IMR-90 (cell line): ENCODE data around the gene MAP1LC3B. TPM values are rescaled to one million over a fixed set of nuclear protein-coding genes. Genes with fewer than 3 reads are reported as not detected.
A peak's percentile ranks its signal among the peaks of the same experiment; 100 is the strongest.

Experiments
- ATAC-seq: fragments of 200-7000 bp; cut with Tn5 transposase; 2 replicates; pipeline ENCODE4 v1.9.1; 2020; ENCODE audit warnings: low read depth, mild to moderate bottlenecking, moderate library complexity
- BruUV-seq: library from RNA; stranded (reverse); fragments of 400-500 nt; replicated peaks from 2 replicates; lab custom pipeline; 2021; lab: Mats Ljungman, UMichigan
- CTCF ChIA-PET: fragments of 300-600 bp; formaldehyde crosslinking; extraction: SDS; loops from one replicate; lab custom pipeline; 2021; ENCODE audit warnings: antibody characterized with exemption; lab: Yijun Ruan, JAX
- POLR2A ChIA-PET: fragments of 300-600 bp; sonication (Branson Sonifier 250); formaldehyde crosslinking; loops from one replicate; lab custom pipeline; 2022; ENCODE audit warnings: antibody characterized with exemption; ENCODE audit not compliant: unreplicated experiment; lab: Charles Lee
- DNase-seq: peaks from one replicate; pipeline ENCODE4 v3.0.0; 2013
- H2AFZ ChIP-seq: replicated peaks from 2 replicates; pipeline ENCODE3; 2013; ENCODE audit warnings: low read length, mild to moderate bottlenecking; ENCODE audit not compliant: poor library complexity
- H2AK5ac ChIP-seq: 2 replicates; pipeline ENCODE4 v1.6.1; 2013; ENCODE audit warnings: low read depth, low read length, inconsistent platforms
- H2AK9ac ChIP-seq: replicated peaks from 2 replicates; pipeline ENCODE3; 2013; ENCODE audit warnings: mild to moderate bottlenecking, low read depth, low read length, moderate library complexity; ENCODE audit not compliant: poor library complexity
- H2BK120ac ChIP-seq: 2 replicates; pipeline ENCODE4 v1.6.1; 2013; ENCODE audit warnings: low read depth, low read length, inconsistent platforms
- H2BK15ac ChIP-seq: 3 replicates; pipeline ENCODE4 v1.6.1; 2013; ENCODE audit warnings: low read depth, low read length, inconsistent platforms
- H2BK20ac ChIP-seq: 2 replicates; pipeline ENCODE4 v1.6.1; 2013; ENCODE audit warnings: low read depth, mild to moderate bottlenecking, inconsistent platforms, low read length, moderate library complexity
- H2BK5ac ChIP-seq: 2 replicates; pipeline ENCODE4 v1.6.1; 2013; ENCODE audit warnings: mild to moderate bottlenecking, low read depth, low read length, inconsistent platforms; ENCODE audit not compliant: poor library complexity, severe bottlenecking
- H3K14ac ChIP-seq: replicated peaks from 2 replicates; pipeline ENCODE4 v1.6.1; 2013; ENCODE audit warnings: low read depth, low read length, inconsistent platforms
- H3K18ac ChIP-seq: 2 replicates; pipeline ENCODE4 v1.6.1; 2013; ENCODE audit warnings: low read depth, low read length, control low read depth
- H3K23ac ChIP-seq: 2 replicates; pipeline ENCODE4 v1.6.1; 2013; ENCODE audit warnings: low read depth, low read length, inconsistent platforms
- H3K27ac ChIP-seq: 2 replicates; pipeline ENCODE4 v1.5.1; 2013; ENCODE audit warnings: mild to moderate bottlenecking, control low read depth, low read length; ENCODE audit not compliant: insufficient read depth
- H3K27me3 ChIP-seq: 2 replicates; pipeline ENCODE4 v1.6.1; 2013; ENCODE audit warnings: low read length; ENCODE audit not compliant: control insufficient read depth, insufficient read depth
- H3K36me3 ChIP-seq: 2 replicates; pipeline ENCODE4 v1.6.1; 2013; ENCODE audit warnings: low read length, mixed read lengths; ENCODE audit not compliant: control insufficient read depth, insufficient read depth
- H3K4ac ChIP-seq: 2 replicates; pipeline ENCODE4 v1.6.1; 2013; ENCODE audit warnings: low read depth, low read length, inconsistent platforms
- H3K4me1 ChIP-seq: 2 replicates; pipeline ENCODE4 v1.6.1; 2013; ENCODE audit warnings: low read length, mixed read lengths; ENCODE audit not compliant: control insufficient read depth, insufficient read depth
- H3K4me2 ChIP-seq: 2 replicates; pipeline ENCODE4 v1.6.1; 2013; ENCODE audit warnings: low read depth, mild to moderate bottlenecking, control low read depth, low read length, moderate library complexity
- H3K4me3 ChIP-seq: 2 replicates; pipeline ENCODE4 v1.5.1; 2013; ENCODE audit warnings: low read depth, mild to moderate bottlenecking, control low read depth, low read length, moderate library complexity; ENCODE audit not compliant: insufficient read depth
- H3K56ac ChIP-seq: 2 replicates; pipeline ENCODE4 v1.6.1; 2013; ENCODE audit warnings: low read length, inconsistent platforms; ENCODE audit not compliant: insufficient read depth; ENCODE audit errors: extremely low read depth
- H3K79me1 ChIP-seq, 2 experiments: 2 replicates each; pipeline ENCODE4 v1.6.1; 2013; ENCODE audit warnings: low read length in 2 of 2, inconsistent platforms in 1 of 2, low read depth in 1 of 2
- H3K9ac ChIP-seq: 2 replicates; pipeline ENCODE4 v1.6.1; 2013; ENCODE audit warnings: low read depth, low read length, control low read depth
- H3K9me1 ChIP-seq: 2 replicates; pipeline ENCODE4 v1.6.1; 2013; ENCODE audit warnings: low read length, inconsistent platforms; ENCODE audit not compliant: insufficient read depth
- H3K9me3 ChIP-seq: 2 replicates; pipeline ENCODE4 v1.6.1; 2013; ENCODE audit warnings: low read length; ENCODE audit not compliant: control insufficient read depth, insufficient read depth
- H4K20me1 ChIP-seq: 2 replicates; pipeline ENCODE4 v1.6.1; 2013; ENCODE audit warnings: low read length, inconsistent platforms; ENCODE audit not compliant: insufficient read depth
- H4K5ac ChIP-seq: 2 replicates; pipeline ENCODE4 v1.6.1; 2013; ENCODE audit warnings: mild to moderate bottlenecking, low read depth, low read length, control low read depth
- H4K8ac ChIP-seq, 2 experiments: 2 replicates each; pipeline ENCODE4 v1.6.1; 2013; ENCODE audit warnings: low read depth in 2 of 2, low read length in 2 of 2, control low read depth in 1 of 2, inconsistent platforms in 1 of 2
- H4K91ac ChIP-seq: 2 replicates; pipeline ENCODE4 v1.6.1; 2013; ENCODE audit warnings: low read depth, low read length, inconsistent platforms; ENCODE audit not compliant: insufficient read depth
- BHLHE40 ChIP-seq: fragments of 150-350 bp; IDR thresholded peaks from 2 replicates; pipeline ENCODE4 v1.6.1; 2016; ENCODE audit warnings: mild to moderate bottlenecking, low read depth, low read length
- CEBPB ChIP-seq: IDR thresholded peaks from 2 replicates; pipeline ENCODE4 v1.6.1; 2012; ENCODE audit warnings: low read depth, low read length, improper control_type of control experiment
- CHD1 ChIP-seq: IDR thresholded peaks from 2 replicates; pipeline ENCODE4 v1.6.1; 2012; ENCODE audit warnings: low read depth, low read length, improper control_type of control experiment
- FOS ChIP-seq: fragments of 150-350 bp; IDR thresholded peaks from 2 replicates; pipeline ENCODE4 v1.6.1; 2016; ENCODE audit warnings: low read depth, low read length
- MAFK ChIP-seq: IDR thresholded peaks from 2 replicates; pipeline ENCODE4 v1.6.1; 2012; ENCODE audit warnings: low read depth, low read length, improper control_type of control experiment
- MAZ ChIP-seq: IDR thresholded peaks from 2 replicates; pipeline ENCODE4 v1.6.1; 2012; ENCODE audit warnings: low read depth, mild to moderate bottlenecking, low read length, improper control_type of control experiment, moderate library complexity, borderline replicate concordance
- MXI1 ChIP-seq: IDR thresholded peaks from 2 replicates; pipeline ENCODE4 v1.6.1; 2012; ENCODE audit warnings: low read depth, mild to moderate bottlenecking, low read length, moderate library complexity, borderline replicate concordance
- NFE2L2 ChIP-seq: fragments of 150-350 bp; IDR thresholded peaks from 2 replicates; pipeline ENCODE4 v1.6.1; 2016; ENCODE audit warnings: low read depth, mild to moderate bottlenecking, low read length
- POLR2A ChIP-seq: IDR thresholded peaks from 2 replicates; pipeline ENCODE4 v1.6.1; 2012; ENCODE audit warnings: mild to moderate bottlenecking, low read depth, low read length
- RAD21 ChIP-seq: IDR thresholded peaks from 2 replicates; pipeline ENCODE4 v1.6.1; 2012; ENCODE audit warnings: low read length, improper control_type of control experiment
- RCOR1 ChIP-seq: IDR thresholded peaks from 2 replicates; pipeline ENCODE4 v1.6.1; 2012; ENCODE audit warnings: mild to moderate bottlenecking, low read length, improper control_type of control experiment; ENCODE audit not compliant: insufficient replicate concordance
- RFX5 ChIP-seq: IDR thresholded peaks from 2 replicates; pipeline ENCODE4 v1.8.0; 2012; ENCODE audit warnings: low read depth, mild to moderate bottlenecking, low read length, moderate library complexity
- SMC3 ChIP-seq: fragments of 150-350 bp; IDR thresholded peaks from 2 replicates; pipeline ENCODE4 v1.6.1; 2016; ENCODE audit warnings: low read depth, mild to moderate bottlenecking, antibody characterized with exemption, low read length, moderate library complexity
- WGBS, 2 experiments: methylation state at CpG; one replicate each; pipeline versions ENCODE4 v1.1.5 to v1.1.7; 2013; ENCODE audit warnings: missing lambda C conversion rate in 2 of 2; ENCODE audit not compliant: insufficient read length in 1 of 2; ENCODE audit errors: extremely low coverage in 2 of 2; 5-methylcytosine and 5-hydroxymethylcytosine counted together
- dilution Hi-C: fragments of 300-500 bp; cut with HindIII; formaldehyde crosslinking; loops from one replicate; pipeline ENCODE4 v1.14.3; 2018; ENCODE audit warnings: low sequenced_read_pairs; ENCODE audit not compliant: unreplicated experiment
- in situ Hi-C: fragments of 300-500 bp; cut with MboI; formaldehyde crosslinking; loops from 3 replicates; pipeline ENCODE4 v1.14.3; 2019; ENCODE audit warnings: low sequenced_read_pairs, inconsistent platforms, mixed read lengths
- intact Hi-C: fragments of 100-400 bp; cut with micrococcal nuclease; formaldehyde crosslinking; loops from 2 replicates; pipeline ENCODE4 v1.10.0; 2022
- polyA plus RNA-seq, 3 experiments: library from polyadenylated mRNA; depleted of rRNA; stranded (reverse); fragments of >200 nt; gene quantifications; 2 replicates each; pipeline ENCODE4 v1.2.3, GENCODE V29; 2012; ENCODE audit warnings: low replicate concordance in 1 of 3
- total RNA-seq: library from RNA; depleted of rRNA; stranded (reverse); fragments of >200 nt; gene quantifications from 2 replicates; pipeline ENCODE4 v1.2.3, GENCODE V29; 2012
- TF ChIP-seq, protein P1 (sequence below): fragments of 150-350 bp; IDR thresholded peaks from 2 replicates; pipeline ENCODE4 v1.6.1; 2016; ENCODE audit warnings: low read depth, mild to moderate bottlenecking, low read length, moderate library complexity, borderline replicate concordance
- TF ChIP-seq, protein P2 (sequence below): conservative IDR thresholded peaks from 2 replicates; pipeline ENCODE4 v1.5.1; 2012; ENCODE audit warnings: mild to moderate bottlenecking, low read depth, low read length, improper control_type of control experiment
- TF ChIP-seq, protein P3 (sequence below): fragments of 150-350 bp; IDR thresholded peaks from 2 replicates; pipeline ENCODE4 v1.6.1; 2017; ENCODE audit warnings: mild to moderate bottlenecking, antibody characterized with exemption, low read length, low read depth

Gene MAP1LC3B
- total and polyA plus RNA-seq, 2 of the 4 experiments (the other 2 are of a cell fraction), result 23.5 to 57.7 TPM

DNA sequence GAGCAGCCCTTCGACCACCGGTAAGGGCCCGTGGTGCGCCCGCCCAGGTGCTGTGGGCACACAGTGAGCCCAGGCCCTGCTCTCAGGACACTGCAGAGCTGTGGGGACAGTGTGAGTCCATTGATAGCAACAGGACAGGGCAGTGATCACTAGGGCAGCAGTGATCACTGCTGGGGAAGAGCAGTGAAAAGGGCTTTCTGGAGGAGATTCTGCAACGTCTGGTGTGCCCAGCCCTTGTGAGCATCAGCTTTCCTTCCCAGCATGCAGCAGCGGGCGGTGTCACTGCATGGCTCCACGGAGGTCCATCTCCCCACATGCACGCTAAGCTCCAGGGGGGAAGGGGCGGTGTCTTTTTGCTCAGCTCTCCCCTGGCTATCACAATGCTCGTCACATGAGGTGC, 32.1 kb downstream of the MAP1LC3B start:
- intact Hi-C loops, result no loop called here
- DNase-seq (no peak), ATAC-seq (no peak)
- Histone ChIP-seq H3K4ac (no peak overlapping the region), H4K20me1 (peaks cover 32% of the 10 kb centered on the region), H2BK20ac (no peak overlapping the region), H3K9me3 (no peaks in the 10 kb centered on the region), H3K56ac (no peak overlapping the region), H4K91ac (no peak overlapping the region), H3K9me1 (peaks cover 7% of the 10 kb centered on the region), H2BK15ac (no peak overlapping the region), H3K27ac (no peak overlapping the region), H3K18ac (no peak overlapping the region), H3K9ac (no peak overlapping the region), H3K4me1 (no peaks in the 10 kb centered on the region), H3K36me3 (peaks cover 35% of the 10 kb centered on the region), H2BK5ac (no peak overlapping the region), H2BK120ac (no peak overlapping the region), H3K23ac (no peak overlapping the region), H3K79me1 (peaks cover 11 to 56% of the 10 kb centered on the region in 2 experiments; a peak in 3 of 4 replicates), H3K14ac (no peak overlapping the region), H3K27me3 (no peaks in the 10 kb centered on the region), H4K8ac (no peak overlapping the region), H3K4me3 (no peak overlapping the region), H4K5ac (no peak overlapping the region), H2AFZ (no peak overlapping the region), H2AK5ac (no peak overlapping the region), H2AK9ac (peak overlapping the region; percentile 31), H3K4me2 (no peak overlapping the region)
- TF ChIP-seq MXI1 (no peak), CHD1 (no peak), POLR2A (no peak), MAZ (no peak), BHLHE40 (no peak), RCOR1 (no peak), MAFK (no peak), NFE2L2 (no peak), FOS (no peak), RFX5 (no peak), RAD21 (no peak), SMC3 (no peak), CEBPB (no peak)
- TF ChIP-seq, protein P1, sequence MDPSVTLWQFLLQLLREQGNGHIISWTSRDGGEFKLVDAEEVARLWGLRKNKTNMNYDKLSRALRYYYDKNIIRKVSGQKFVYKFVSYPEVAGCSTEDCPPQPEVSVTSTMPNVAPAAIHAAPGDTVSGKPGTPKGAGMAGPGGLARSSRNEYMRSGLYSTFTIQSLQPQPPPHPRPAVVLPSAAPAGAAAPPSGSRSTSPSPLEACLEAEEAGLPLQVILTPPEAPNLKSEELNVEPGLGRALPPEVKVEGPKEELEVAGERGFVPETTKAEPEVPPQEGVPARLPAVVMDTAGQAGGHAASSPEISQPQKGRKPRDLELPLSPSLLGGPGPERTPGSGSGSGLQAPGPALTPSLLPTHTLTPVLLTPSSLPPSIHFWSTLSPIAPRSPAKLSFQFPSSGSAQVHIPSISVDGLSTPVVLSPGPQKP, result no peak
- TF ChIP-seq, protein P2, sequence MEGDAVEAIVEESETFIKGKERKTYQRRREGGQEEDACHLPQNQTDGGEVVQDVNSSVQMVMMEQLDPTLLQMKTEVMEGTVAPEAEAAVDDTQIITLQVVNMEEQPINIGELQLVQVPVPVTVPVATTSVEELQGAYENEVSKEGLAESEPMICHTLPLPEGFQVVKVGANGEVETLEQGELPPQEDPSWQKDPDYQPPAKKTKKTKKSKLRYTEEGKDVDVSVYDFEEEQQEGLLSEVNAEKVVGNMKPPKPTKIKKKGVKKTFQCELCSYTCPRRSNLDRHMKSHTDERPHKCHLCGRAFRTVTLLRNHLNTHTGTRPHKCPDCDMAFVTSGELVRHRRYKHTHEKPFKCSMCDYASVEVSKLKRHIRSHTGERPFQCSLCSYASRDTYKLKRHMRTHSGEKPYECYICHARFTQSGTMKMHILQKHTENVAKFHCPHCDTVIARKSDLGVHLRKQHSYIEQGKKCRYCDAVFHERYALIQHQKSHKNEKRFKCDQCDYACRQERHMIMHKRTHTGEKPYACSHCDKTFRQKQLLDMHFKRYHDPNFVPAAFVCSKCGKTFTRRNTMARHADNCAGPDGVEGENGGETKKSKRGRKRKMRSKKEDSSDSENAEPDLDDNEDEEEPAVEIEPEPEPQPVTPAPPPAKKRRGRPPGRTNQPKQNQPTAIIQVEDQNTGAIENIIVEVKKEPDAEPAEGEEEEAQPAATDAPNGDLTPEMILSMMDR, result no peak
- TF ChIP-seq, protein P3, sequence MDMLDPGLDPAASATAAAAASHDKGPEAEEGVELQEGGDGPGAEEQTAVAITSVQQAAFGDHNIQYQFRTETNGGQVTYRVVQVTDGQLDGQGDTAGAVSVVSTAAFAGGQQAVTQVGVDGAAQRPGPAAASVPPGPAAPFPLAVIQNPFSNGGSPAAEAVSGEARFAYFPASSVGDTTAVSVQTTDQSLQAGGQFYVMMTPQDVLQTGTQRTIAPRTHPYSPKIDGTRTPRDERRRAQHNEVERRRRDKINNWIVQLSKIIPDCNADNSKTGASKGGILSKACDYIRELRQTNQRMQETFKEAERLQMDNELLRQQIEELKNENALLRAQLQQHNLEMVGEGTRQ, result no peak
- in situ Hi-C loops, result loop anchor here (10.0 to 25.0 kb wide), 2 partner anchors 151 to 338 kb away; partner anchors contain the start of gene KLHDC4
- POLR2A ChIA-PET, result no interaction called here
- dilution Hi-C loops, result no loop called here
- CTCF ChIA-PET, result no interaction called here
- BruUV-seq, result no TSS peak
- 100% methylated on average over 1 of the region's 12 CpGs; no CpG with 5 or more reads in 1 of the 2 experiments for WGBS, 2 experiments
